ENCODE results near the gene RPRD1B. TPM values are rescaled to one million over a fixed set of nuclear protein-coding genes. Genes with fewer than 3 reads are reported as not detected.

RPRD1B gene
- polyA plus RNA-seq, 1 of the 3 experiments (the other 2 are of a cell fraction), result 11.8 TPM

- WGBS (ENCODE audit: low lambda C conversion rate), result 80% methylated on average over 3 of the region's 3 CpGs
- POLR2A ChIA-PET, result interaction anchor here (0.8 to 1.1 kb wide), 2 partner anchors 20 to 743 kb away, joined by 3 to 4 read pairs; no protein-coding TSS in a partner anchor
- CTCF ChIA-PET, result interaction anchor here (1.1 to 6.4 kb wide), 5 partner anchors 8 to 90 kb away, joined by 3 to 22 read pairs (median 7); no protein-coding TSS in a partner anchor
- H3K9me2 ChIP-seq, result no peaks in the 10 kb centered on the region
- H2AFZ ChIP-seq (ENCODE audit: low read depth), result no peak overlapping the region
- no peak overlapping the region for H3K9ac ChIP-seq
- H4K20me1 ChIP-seq (ENCODE audit: insufficient read depth), result no peaks in the 10 kb centered on the region
- H3F3A ChIP-seq (replicated peaks; ENCODE audit: insufficient read depth), result peaks cover 64% of the 10 kb centered on the region
- H3K4me1 ChIP-seq (ENCODE audit: control insufficient read depth in 1 of 2, insufficient read depth in 2 of 2, low read depth in 1 of 2, low read length in 1 of 2), result peaks cover 28 to 48% of the 10 kb centered on the region in 2 experiments
- DNase-seq, result peak; percentile 74
- H3K27ac ChIP-seq (ENCODE audit: low read depth in 2 of 2, low read length in 1 of 2), result peak overlapping the region in 1 of 2 experiments; percentile 35; a peak in 2 of 4 replicates
- H3K9me3 ChIP-seq, result no peaks in the 10 kb centered on the region
- no peak overlapping the region for H3K4me2 ChIP-seq
- no peaks in the 10 kb centered on the region for H3K79me2 ChIP-seq (ENCODE audit: insufficient read depth)
- peaks cover 17 to 50% of the 10 kb centered on the region in 2 experiments for H3K36me3 ChIP-seq (replicated peaks in 1 of 2; ENCODE audit: control insufficient read depth in 1 of 2, insufficient read depth in 2 of 2, low read length in 1 of 2)
- TF ChIP-seq GABPA (IDR thresholded peaks at IDR 0.05; ENCODE audit: low read depth) (no peak), RCOR1 (IDR thresholded peaks at IDR 0.05; ENCODE audit: low read length) (peak; percentile 74), CHD2 (IDR thresholded peaks at IDR 0.05; ENCODE audit: low read length, partially characterized antibody) (peak; percentile 20), PBX3 (IDR thresholded peaks at IDR 0.05) (no peak), SMC3 (IDR thresholded peaks at IDR 0.05; ENCODE audit: low read depth, low read length) (peak; percentile 13; the same call in 1 of the 2 replicates), MXI1 (IDR thresholded peaks at IDR 0.05; ENCODE audit: low read depth, low read length) (peak; percentile 34; the same call in 1 of the 2 replicates), TAF1 (IDR thresholded peaks at IDR 0.05; ENCODE audit: borderline replicate concordance, low read depth, low read length) (no peak), FOXJ3 (CRISPR knock-in tag; IDR thresholded peaks at IDR 0.05) (peak; percentile 74), RFX5 (IDR thresholded peaks at IDR 0.05; ENCODE audit: low read length) (no peak), EP300 (IDR thresholded peaks at IDR 0.05; ENCODE audit: borderline replicate concordance in 1 of 2, low read depth in 1 of 2, low read length in 1 of 2) (peak in 1 of 2 experiments; percentile 63; a peak in 2 of 4 replicates), GATA2 (CRISPR knock-in tag; IDR thresholded peaks at IDR 0.05) (peak; percentile 86)
- TF ChIP-seq, protein P1, sequence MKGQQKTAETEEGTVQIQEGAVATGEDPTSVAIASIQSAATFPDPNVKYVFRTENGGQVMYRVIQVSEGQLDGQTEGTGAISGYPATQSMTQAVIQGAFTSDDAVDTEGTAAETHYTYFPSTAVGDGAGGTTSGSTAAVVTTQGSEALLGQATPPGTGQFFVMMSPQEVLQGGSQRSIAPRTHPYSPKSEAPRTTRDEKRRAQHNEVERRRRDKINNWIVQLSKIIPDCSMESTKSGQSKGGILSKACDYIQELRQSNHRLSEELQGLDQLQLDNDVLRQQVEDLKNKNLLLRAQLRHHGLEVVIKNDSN (IDR thresholded peaks at IDR 0.05; ENCODE audit: borderline replicate concordance, low read depth), result no peak
- TF ChIP-seq, protein P2, sequence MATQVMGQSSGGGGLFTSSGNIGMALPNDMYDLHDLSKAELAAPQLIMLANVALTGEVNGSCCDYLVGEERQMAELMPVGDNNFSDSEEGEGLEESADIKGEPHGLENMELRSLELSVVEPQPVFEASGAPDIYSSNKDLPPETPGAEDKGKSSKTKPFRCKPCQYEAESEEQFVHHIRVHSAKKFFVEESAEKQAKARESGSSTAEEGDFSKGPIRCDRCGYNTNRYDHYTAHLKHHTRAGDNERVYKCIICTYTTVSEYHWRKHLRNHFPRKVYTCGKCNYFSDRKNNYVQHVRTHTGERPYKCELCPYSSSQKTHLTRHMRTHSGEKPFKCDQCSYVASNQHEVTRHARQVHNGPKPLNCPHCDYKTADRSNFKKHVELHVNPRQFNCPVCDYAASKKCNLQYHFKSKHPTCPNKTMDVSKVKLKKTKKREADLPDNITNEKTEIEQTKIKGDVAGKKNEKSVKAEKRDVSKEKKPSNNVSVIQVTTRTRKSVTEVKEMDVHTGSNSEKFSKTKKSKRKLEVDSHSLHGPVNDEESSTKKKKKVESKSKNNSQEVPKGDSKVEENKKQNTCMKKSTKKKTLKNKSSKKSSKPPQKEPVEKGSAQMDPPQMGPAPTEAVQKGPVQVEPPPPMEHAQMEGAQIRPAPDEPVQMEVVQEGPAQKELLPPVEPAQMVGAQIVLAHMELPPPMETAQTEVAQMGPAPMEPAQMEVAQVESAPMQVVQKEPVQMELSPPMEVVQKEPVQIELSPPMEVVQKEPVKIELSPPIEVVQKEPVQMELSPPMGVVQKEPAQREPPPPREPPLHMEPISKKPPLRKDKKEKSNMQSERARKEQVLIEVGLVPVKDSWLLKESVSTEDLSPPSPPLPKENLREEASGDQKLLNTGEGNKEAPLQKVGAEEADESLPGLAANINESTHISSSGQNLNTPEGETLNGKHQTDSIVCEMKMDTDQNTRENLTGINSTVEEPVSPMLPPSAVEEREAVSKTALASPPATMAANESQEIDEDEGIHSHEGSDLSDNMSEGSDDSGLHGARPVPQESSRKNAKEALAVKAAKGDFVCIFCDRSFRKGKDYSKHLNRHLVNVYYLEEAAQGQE (IDR thresholded peaks at IDR 0.05; ENCODE audit: low read depth, low read length), result no peak
- H3K27me3 ChIP-seq (ENCODE audit: insufficient read depth), result no peaks in the 10 kb centered on the region
- H3K4me3 ChIP-seq (ENCODE audit: low read depth in 2 of 2, low read length in 1 of 2), result no peak overlapping the region
Measured at GRCh38 chr20:38131588-38132121, 98.1 kb downstream of the RPRD1B start.
